Femur (tissue), 1 donor: ENCODE data around the gene KNOP1.
"Not testable (repeated sequence)": the region's sequence is repeated elsewhere in the genome, so short reads cannot be mapped to it uniquely, and the experiment has no call there.

ENCODE experiments used
- DNase-seq: peaks from one replicate; pipeline ENCODE4 v3.0.0-alpha.2; 2017

KNOP1 gene

DNA sequence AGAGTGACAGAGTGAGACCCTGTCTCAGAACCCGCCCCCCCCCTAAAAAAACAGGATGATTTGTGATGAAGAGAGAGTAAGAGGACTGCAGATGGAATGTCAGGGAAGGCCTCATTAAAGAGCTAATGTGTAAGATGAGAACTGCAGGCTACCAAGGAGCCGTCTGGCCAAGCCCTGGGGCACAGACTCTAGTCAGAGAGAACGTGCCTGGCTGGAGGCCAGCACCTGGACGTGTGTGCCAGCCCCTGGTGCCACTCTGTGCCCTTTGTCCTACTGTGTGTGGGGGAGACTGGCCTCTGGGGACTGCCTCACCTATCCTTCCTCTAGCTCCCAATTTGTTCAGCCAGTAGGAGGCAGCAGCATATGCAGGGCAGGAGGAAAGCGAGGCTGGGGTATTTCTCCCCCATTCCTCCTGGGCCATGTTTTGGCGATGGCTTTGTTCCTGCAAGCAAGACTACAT lies 37.1 kb downstream of the KNOP1 start:
- DNase-seq: no peak

DNA sequence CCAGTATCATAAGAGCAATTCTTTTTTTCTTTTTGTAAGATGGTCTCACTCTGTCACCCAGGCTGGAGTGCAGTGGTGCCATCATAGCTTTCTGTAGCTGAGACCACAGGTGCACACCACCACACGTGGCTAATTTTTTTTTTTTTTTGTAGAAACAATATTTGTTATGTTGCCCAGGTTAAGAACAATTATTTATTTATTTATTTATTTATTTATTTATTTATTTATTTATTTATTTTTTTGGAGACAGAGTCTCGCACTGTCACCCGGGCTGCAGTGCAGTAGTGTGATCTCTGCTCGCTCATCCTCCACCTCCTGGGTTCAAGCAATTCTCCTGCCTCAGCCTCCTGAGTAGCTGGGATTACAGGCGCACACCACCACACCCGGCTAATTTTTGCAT lies 38.7 kb downstream of the KNOP1 start:
- DNase-seq: not testable (repeated sequence)

- no peak for DNase-seq
Observed at GRCh38 chr16:19678804-19679203, 39.2 kb downstream of the KNOP1 start.

GRCh38 chr16:19677402-19677801 lies 40.6 kb downstream of the KNOP1 start:
- no peak for DNase-seq

GRCh38 chr16:19674485-19674884 lies 43.5 kb downstream of the KNOP1 start:
- DNase-seq: no peak

GRCh38 chr16:19672378-19672777 lies 45.6 kb downstream of the KNOP1 start:
- no peak for DNase-seq

GRCh38 chr16:19666477-19666876 lies 51.5 kb downstream of the KNOP1 start:
- no peak for DNase-seq

GRCh38 chr16:19665313-19665712 lies 52.7 kb downstream of the KNOP1 start:
- DNase-seq: not testable (repeated sequence)

DNA sequence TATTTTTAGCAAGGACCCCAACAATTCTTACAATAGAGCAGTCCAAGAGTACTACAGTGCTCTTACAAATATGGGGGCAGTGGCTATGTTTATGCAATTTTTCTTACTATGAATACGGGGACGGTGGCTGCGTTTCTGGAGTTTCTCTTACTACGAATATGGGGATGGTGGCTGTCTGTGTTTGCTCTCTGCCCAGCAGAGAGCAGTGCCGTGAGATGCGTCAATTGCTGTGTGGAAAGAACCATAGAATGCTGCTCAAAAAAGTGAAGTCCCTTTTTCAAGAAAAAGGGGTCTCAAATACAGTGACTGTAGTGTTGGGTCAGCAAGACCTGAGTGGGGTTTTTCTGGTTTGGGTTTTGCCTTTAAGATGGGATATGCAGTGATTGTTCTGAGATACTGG lies 53.9 kb downstream of the KNOP1 start:
- no peak for DNase-seq

DNA sequence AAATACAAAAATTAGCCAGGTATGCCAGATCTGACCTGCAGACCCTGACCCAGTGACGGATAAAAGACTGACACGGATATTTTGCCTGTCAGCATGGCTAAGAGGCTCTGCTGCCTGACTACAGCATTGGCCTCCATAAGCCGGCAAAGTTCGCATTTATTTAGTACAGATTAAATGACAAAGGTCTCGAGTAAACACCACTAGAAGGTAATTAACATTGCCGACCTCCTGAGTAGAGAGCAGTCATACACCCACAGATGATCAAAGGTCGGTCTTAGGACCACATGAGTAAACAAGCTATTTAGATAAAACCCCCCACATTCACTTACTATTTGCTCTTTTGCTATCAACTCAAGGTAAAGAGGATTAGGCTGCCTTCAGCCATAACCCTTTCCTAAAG lies 55.7 kb downstream of the KNOP1 start:
- DNase-seq: no peak

GRCh38 chr16:19660432-19660831 lies 57.6 kb downstream of the KNOP1 start:
- DNase-seq: no peak

GRCh38 chr16:19659554-19659953 lies 58.5 kb downstream of the KNOP1 start:
- DNase-seq: no peak

DNA sequence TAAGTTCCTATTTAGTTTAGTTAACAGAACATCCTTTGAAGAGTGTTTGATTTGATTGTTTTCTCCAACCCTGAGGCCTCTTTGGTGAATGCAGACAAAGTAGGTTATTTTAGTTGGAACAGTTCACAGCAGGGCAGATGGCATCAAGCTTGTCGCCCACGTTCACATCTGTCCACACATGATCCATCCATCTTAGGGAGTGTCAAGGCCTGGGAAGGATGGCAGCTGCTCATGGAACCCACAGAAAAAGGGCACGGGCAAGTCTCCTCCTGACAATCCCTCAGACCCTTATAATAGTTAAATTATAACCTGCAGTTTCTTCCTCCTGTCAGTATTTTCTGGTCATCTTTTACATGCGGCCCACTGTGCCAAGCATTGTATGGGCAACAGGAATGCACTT lies 60.2 kb downstream of the KNOP1 start:
- no peak for DNase-seq

DNA sequence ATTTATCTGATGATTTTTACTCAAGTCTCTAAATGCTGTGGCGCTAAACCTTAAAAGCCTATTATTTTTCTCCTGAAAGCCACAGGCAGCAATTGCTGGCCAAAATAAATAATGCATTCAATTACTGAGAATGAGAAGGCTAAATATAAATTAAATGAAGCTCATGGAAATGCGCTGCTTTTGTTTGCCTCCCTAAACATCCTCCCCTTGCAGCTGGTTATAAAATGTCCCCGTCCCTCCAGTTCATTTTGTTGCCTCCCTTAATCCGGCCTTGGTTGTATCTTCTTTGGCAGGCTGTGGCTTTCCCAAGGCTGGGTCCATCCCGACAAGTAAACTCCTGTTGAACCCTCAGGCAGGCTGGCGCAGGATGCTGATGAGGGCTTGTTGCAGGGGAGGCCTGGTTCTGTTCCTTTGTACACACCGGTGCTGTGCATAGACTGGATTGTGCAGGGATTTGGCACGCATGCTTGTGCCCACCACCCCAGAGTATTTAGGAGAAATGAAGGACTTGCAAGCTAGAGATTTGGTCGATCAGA lies 62.7 kb downstream of the KNOP1 start:
- DNase-seq: no peak

GRCh38 chr16:19654147-19654546 lies 63.9 kb downstream of the KNOP1 start:
- DNase-seq: no peak
